HG03571 (cell line): ENCODE measurements around the gene AGXT2.

Source experiments
- ATAC-seq: cut with Tn5 transposase; IDR thresholded peaks from one replicate; pipeline ENCODE4 v1.9.1; 2021; ENCODE audit not compliant: unreplicated experiment

AGXT2 gene

GRCh38 chr5:35047785-35048404 lies at the start of gene AGXT2:
TSS of gene AGXT2 (minus strand) at chr5:35047949. CDS start at chr5:35047892, 57 bp downstream.
- ATAC-seq = no peak

DNA sequence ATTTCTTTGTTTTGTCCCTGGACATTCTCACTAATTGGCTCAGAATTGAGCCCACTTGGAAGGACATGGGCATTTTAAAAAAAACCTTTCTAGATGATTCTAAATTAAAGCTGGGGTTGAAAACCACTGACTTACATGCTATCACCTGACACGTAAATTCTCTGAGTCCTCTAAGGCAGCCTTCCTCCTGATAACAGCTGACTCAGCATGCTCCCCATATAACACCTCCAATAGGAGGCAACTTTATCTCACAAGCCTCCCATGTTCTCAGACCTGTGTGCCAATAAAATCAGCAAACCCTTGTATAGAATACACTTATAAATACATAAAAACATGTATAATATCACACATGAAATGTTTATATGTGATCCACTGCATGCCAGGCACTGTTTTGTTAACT lies 49.2 kb upstream of the AGXT2 start:
- ATAC-seq = no peak

DNA sequence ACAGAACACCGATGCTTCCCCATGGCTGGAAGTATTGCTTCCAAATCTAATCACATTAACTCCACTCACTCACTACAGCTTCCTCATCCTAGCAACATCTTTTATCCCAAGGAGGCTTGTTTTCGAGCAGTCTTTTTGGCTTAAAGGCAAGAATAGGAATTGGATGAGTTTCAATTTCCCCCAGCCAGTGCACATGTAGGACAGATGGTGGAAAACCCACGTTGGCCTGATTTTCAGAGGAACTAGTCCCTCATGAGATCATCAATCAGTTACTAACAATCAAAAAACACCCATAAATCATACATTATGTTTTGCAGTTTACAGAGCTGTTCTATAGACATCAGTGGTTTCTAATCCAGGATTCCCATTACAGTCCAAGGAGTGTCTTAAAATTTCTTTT lies 48.5 kb upstream of the AGXT2 start:
- ATAC-seq = no peak

DNA sequence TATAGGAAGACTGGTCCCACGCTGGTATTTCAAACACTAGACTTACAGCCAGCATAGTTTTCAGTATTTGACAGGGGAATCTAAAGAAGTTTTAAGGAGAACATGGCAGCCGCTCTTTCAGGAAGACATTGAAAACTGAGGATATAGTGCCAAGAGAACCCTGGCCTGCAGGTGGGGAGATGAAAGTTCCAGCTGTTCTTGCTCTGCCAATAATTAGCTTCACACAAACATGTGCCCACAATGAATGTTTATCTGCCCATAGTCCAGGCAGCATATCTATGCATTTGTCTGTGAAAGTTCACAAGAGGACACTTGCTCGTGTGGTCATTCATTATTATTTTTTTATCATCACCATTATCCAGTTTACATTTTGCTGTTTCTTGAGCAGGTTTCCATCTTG lies 47.6 kb upstream of the AGXT2 start:
- ATAC-seq = no peak

GRCh38 chr5:35094948-35095347 lies 47.2 kb upstream of the AGXT2 start:
- ATAC-seq = no peak

DNA sequence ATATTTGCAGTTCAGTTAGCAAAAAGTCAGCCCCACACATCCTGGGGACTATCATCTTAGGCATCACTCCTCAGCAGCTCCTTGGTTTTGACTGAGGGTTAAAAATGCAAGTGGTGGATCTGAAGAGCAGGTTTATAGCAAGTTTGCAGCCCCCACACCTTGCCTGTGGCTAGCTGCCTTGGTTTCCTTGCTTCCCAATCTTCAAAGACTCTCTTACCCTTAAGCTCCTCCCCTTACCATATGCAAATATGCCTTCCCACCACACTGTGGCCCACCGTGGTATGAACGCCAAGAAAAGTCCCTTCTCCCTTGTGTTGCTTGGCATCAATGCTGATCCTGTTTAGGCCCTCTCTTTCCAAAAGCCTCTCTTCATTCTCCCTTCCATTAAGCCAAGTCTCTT lies 45.0 kb upstream of the AGXT2 start:
- no peak for ATAC-seq

DNA sequence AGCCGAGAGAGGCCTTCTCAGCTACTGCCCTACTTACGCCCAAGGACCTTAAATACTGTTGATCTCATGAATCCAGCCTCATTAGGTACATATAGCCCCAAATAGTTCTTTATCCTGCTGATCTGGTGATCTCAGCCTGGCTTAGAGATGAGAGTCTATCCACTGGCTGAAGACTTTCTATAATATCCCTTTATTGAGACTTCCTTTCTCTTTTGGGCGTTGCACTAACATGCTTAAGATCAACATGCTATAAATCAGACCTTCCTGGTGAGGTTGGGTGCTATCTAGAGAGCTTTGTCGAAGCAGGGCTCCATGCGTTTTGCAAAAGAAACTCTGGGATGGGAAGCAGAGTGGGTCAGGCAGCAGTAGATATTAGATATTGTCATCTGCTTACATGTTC lies 44.0 kb upstream of the AGXT2 start:
- no peak for ATAC-seq

DNA sequence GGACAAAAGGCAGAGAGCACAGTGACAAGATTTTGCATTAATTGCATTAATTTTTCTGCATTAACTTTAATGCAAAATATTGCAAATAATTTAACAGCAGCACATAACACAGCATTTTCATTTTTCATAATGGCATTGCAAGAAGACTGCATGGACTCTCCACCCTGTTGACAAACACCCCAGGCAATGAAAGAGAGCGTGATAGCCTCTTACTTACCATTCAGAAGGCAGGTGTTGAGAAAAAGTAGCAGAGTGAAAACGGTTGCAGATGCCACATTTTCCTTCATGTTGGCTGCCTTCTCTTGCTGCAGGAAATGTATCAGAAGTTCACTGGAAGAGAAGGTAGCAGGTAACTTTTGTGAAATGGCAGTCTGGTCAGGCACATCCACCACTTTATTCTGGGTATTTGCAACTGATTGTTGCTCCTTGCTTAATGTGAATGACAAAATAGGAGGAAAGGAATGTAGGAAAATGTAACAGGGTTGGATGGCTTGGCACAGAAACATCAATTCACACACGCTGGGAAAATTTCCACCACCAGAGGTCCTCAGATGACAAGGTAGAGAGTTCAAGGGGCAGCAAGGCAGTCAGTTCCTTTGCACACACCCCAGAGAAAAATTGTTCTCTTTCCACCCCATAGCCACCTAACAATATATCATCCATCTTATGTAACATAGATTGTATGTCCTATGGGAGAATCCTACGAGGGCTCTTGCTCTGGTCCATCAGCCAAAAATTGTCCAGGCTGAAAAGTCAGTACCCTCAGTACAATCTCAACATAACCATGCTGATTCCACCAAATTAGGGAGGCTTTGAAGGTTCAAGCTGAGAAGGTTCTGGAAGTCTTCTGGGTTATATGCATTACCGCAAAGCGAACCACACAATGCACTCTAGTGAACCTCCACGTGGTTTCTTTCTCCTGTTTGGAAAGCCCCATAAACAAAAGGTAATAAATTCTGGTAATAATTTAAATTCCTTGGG lies 41.9 kb upstream of the AGXT2 start:
- no peak for ATAC-seq

DNA sequence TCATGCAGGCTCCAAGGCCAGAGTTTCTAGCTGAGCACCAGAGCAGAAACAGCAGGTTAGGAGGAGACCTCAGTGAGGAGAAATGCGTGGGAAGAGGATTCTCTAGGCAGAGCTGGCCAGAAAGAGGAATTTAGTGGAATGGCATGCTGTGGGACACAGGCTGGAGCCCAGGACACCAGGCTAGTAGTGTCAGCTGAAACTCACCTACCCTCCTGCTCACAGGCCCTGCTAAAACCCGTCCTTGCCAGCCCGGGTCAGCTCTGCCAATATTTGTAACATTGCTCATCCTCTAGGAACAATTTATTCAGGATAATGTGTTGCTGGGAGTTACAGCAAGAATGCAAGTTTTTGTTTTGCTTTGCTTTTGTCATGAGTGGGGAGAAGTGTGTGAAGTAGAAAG lies 40.2 kb upstream of the AGXT2 start:
- ATAC-seq = no peak

DNA sequence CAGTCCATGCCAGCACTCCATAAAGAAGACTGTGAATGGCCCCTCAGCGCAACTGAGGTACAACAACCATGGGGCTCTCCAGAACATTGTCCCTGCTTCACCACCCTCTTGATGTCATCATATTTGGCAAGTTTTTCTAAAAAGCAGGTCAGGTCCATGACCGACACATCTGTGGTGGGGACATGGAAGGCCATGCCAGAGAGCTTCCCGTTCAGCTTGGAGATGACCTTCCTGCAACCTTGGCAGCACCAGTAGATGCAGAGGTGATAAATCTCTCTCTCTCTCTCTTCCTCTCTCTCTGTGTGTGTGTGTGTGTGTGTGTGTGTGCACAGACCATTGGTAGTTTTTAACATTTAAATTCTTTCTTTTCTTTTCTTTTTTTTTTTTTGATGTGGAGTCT lies 35.4 kb upstream of the AGXT2 start:
- ATAC-seq = no peak

DNA sequence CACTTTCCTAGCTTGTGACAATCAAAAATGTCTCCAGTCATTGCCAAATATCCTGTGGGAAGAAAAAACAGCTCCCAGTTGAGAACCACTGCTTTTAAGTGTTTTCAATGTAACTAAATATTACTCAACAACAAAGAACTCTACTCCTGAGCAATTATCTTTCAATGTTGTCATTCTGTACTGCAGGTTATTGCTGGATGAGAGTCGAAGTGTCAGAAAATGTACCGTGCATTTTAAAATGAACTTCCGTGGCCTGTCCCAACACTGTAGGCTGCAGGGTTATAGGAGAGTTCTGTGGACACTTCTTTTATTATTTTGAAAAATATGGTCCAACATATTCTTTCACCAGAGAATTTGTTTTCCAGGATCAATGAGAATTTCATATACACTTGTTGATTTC lies 34.8 kb upstream of the AGXT2 start:
- no peak for ATAC-seq

GRCh38 chr5:35081134-35081533 lies 33.4 kb upstream of the AGXT2 start:
- ATAC-seq = no peak

DNA sequence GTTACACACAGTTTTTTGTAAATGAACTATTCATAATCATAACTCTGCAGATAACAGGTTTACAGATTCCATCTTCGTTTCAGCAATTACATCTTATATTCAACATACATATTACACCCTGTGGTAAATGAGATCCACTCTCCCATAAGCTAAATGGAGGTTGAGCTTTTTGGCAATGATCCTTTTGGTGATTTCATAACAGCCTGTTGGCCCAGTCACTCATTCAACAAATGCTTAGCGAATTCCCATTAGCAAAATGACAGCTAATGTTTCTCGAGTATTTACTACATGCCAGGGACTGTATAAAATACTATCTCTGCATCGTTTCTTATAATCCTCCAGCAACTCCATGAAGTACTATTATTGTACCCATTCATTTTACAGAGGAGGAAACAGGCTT lies 25.4 kb upstream of the AGXT2 start:
- ATAC-seq = no peak

DNA sequence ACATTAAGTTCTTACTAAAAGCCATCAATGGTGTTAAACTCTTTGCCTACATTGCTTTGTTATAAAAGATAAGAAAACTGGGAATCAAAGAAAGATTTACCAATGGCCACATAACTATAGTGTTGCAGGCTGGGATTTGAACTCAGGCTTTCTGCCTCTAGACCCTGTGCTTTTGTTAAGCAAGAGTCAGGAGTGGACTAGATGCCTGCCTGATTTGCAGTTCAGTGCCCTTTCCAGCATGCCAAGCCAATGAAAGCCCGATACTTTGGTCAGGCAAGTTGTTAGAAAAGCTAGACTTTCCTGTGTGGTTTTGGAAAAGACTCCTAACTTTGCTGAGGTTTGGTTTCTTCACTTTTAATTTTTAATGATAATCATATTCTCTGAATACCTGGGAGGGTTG lies 21.4 kb upstream of the AGXT2 start:
- ATAC-seq = no peak

DNA sequence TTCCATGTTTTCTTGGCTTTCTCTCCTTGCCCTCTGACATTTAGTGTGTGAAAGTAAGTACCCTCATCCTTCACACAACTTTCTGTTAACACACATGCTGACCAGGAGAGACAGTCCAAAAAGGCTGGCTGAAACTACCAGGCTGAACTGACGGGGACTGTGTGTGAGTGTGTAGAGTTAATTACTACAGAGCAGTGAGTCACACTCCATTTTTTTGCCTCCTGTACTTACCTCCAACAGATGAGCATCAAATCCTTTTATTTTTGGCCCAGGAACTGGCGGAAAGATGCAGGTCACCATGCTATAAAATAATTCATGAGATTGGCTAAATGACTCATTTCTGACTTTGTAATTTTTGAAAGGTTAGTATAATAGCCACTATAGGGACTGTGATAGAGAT lies 20.2 kb upstream of the AGXT2 start:
- no peak for ATAC-seq

DNA sequence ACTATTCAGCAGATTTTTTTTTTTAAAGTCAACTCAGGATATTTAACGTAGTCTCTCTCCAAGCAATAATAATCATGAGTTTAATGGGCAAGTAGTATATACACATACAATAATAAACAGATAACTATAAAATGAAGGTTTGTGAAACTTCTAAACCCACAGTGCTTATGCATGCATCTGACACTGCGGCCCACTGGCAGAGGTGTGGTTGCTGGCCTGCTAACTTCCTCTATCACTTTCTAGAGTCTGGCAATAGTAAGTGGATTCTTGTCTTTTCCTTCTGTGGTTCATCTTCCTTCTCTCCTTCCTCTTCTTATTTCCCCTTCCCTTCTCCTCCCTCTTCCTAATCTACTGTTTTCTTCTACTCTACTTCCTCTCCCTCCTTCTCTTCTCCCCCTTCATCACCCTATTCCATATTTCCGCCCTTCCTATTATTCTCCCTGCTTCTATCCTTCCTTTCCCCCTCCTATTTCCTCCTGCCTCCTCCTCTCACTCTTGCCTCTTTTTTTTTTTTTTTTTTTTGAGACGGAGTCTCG lies 18.6 kb upstream of the AGXT2 start:
- peak; percentile 92 for ATAC-seq

DNA sequence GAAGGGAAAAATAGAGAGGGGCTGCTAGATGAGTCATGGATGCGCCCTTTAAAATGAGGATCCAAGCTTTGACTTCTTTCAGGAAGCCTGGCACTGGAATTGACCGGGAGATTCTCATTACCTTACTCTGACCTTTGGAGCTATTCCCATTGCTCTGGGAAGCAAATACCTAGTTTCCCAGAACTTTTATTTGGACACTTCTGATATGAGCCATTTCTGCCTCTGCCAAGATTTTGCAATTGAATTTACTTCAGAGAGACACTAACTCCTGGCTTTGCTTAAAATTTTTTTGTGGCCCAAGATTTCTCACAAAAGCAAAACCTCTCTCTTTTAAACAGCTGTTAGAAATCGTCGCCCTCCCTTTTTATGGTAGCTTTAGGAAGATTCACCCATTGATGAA lies 15.7 kb upstream of the AGXT2 start:
- no peak for ATAC-seq

DNA sequence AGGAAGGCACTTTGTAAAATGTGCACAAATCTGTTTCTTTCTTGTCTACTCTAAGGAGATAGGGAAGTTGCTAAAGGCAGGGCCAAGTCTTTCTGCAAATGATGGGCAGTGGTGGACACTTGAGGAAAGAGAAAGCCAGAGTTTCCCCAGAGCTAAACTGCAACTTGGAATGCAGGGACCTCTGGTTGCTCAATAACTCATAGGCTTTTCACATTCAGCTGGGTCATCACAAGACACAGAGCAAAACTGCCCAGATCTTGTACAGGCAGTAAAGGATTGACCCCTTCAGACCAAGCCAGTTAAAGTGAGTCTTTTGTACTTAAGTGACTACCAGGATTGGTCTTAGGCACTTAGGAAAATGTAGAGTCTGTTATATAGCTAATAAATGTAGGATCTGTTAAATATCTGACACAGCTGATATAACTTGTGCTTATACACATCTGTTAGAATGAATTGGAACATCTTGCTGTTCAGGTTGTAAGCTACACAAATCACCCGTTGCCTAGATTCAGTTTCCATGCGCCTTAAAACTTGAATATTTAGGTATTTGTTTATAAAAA lies 13.5 kb upstream of the AGXT2 start:
- no peak for ATAC-seq

GRCh38 chr5:35060236-35060635 lies 12.5 kb upstream of the AGXT2 start:
- no peak for ATAC-seq

DNA sequence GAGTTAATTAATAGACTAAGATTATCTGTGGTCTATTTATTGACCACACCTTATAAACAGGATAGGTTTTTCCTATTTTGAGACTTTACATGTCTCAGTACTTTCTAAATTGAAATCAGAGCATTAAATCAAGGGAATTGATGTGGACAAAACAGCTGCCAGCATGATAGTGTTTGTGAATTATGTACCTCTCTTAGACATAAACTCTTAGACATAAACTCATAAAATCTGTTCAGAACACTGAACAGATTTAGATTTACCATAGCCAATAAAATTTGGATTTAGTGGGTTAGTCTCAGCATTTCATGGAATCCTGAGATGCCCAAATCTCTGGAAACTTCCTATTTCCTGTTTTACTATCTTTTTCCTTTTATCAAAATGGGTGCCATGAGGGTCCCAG lies 11.5 kb upstream of the AGXT2 start:
- ATAC-seq = no peak

GRCh38 chr5:35058374-35058788 lies 10.6 kb upstream of the AGXT2 start:
- peak; percentile 96 for ATAC-seq

DNA sequence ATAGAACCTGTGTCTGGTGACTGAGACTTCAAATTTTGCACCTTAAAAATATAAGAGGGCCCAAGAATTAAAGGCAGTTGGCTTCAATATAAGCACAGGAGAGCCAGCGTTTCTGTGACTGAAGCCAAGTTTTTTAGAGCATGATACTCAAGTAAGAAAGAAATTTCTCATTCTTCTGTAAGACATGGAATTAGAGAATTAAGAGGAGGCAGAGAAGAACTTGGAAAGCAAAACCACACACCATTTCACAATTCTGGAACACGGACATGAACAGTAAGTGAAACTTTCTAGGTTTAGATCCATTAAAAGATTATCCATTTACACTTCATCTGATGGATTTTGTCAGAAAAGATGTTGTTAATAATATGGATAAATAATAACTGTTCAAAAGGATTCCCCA lies 8.9 kb upstream of the AGXT2 start:
- no peak for ATAC-seq
